NCI-H748 treated with DMSO at 0.1 percent for 48 hours (cell line): ENCODE data around the gene TYW1.
"Not testable (repeated sequence)": the region's sequence is repeated elsewhere in the genome, so short reads cannot be mapped to it uniquely, and the experiment has no call there.

ENCODE experiments used
- DNase-seq: peaks from one replicate; lab custom pipeline; 2025; lab: John Stamatoyannopoulos, UW

The TYW1 gene

DNA sequence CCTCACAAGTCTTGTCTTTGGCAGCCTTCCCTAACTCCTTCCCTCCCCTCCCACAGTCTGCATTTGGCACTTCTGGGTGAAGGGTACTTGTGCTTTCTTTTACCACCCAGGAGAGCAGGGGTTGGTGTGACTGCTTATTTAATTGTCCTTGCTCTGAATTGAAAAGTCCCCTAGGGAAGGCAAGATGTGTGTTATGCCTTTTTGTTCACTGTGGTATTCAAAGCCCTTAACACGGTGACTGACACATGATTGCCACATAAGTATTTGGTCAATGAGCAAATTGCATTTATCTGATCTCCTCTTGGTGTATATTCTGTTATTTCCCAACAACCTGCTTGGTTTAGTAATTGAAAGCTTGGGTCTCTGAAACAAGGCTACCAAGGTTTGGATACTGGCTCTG is 134.1 kb downstream of the TYW1 start:
- not testable (repeated sequence) for DNase-seq

DNA sequence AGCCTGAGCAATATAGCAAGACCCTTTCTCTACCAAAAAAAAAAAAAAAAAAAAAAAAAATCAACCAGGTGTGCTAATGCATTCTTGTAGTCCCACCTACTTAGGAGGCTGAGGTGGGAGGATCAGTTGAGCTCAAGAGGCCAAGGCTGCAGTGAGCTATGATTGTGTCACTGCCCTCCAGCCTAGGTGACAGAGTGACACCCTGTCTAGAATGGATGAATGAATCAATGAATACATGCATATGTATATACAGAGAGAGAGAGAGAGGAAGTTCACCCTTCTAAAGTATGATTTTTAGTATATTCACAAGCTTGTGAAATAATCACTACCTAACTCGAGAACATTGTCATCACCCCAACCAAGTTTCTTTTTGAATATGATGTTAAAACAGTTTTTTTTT is 138.3 kb downstream of the TYW1 start:
- DNase-seq = not testable (repeated sequence)

DNA sequence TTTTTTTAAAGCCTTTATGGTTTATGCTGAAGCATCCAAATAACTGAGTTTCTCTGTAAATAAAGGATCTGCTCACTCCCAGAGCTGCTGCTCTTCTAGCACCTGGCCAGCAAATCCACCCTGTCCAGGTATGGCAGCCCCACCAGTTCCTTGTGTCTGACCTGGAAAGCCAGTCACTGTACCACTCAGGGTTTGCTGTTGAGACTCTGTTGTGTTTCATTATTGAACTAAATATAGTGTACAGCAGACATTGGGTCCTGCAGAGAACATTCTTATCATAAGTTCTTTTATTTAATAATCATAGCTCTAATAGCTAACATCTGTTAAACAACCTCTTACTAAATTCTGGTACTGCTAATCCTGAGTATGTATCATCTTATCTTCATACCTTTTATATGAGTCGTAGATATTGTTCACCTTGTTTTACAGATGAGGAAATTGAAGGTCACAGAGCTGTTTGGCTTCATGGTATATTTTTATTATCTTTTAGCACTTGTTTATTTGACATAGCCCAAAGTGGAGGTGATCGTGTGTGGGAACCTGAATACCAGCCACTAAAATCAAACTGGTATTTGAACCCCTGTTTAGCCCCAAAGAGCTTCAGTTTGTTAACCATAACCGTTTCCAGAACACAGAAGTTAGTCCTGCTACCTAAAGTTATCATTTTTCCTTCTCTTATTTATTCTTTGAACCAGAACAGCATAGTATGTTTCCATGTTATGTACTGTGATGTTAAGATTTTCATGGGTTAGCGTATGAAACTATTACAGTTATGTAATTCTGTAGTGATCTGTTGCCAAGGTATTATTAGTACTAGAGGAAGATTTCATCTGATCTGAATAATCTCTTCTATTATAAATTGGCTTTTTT is 139.2 kb downstream of the TYW1 start:
- DNase-seq = not testable (repeated sequence)

DNA sequence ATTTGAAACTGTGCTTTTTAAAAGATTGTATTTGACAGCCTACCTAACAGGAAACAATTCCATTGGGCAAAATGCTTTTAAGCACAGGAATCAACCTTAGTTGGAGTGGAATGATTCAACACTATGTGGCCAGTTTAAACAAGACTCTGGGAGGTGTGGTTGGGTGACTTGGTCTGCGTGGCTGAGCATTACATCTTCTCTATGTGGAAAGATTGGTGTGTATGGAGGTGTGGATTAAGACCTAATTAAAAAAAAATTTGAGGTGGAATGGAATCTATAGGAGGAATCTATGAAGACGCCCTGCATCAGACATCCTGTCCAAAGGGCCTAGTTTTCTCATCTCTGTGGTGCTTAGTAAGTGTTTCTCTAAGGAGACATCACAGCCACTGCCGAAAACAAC is 140.9 kb downstream of the TYW1 start:
- DNase-seq = not testable (repeated sequence)

DNA sequence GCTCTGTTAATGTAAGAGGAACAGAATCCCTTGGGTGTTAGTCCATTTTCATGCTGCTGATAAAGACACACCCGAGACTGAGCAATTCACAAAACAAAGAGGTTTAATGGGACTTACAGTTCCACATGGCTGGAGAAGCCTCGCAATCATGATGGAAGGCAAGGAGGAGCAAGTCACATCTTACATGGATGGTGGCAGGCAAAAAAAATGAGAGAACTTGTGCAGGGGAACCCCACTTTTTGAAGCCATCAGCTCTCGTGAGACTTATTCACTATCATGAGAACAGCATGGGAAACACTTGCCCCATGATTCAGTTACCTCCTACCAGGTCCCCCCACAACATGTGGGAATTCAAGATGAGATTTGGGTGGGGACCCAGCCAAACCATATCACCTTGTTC is 143.2 kb downstream of the TYW1 start:
- DNase-seq = not testable (repeated sequence)

DNA sequence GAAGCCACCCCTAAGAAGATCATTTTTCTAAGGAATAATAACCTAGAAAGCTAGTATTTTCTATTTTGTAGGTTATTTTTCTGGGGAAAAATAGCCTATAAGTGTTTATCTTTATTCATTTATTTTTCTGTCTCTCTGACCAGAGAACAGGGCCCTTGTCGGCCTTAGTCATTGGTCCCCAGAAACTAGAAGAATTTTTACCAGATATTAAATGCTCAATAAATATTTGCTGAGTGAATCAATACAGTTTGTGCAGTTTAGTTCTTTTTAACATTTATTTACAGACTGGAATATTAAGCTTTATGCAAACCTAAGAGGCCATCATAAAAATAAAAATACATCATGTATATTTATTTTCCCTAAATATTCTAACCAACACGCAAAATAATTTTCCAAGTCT is 144.4 kb downstream of the TYW1 start:
- DNase-seq = not testable (repeated sequence)

DNA sequence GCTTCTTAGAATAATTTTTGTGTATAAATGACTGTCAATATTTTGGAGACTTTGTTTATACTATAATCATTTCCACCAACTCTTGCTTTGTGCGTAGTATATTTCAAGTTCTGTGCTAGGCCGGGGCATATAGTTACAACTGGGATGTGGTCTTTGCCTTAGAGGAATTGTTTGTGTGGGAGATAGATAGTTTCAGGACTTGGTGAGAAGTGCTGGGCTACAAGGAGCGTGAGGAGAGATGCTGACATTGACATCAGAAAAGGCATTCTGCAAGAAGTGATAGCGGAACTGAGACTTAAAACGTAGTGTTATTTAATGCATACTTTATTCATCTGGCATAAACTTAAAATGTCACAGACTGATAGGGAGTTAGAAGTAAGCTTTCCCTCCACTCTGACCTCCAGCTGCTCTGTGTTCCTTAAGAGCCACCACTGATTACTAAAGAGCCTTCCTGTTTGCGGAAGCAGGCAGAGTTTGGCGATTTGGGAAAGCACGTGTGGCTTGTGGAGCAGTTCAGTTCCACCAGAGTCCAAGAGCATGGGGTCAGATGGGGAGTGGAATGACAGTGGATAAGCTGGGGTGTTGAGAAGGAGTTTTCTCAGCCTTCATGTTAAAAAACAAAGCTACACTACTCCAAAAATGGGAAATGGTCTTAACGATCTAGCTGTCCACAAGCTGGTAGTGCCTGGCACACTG is 146.6 kb downstream of the TYW1 start:
- not testable (repeated sequence) for DNase-seq

DNA sequence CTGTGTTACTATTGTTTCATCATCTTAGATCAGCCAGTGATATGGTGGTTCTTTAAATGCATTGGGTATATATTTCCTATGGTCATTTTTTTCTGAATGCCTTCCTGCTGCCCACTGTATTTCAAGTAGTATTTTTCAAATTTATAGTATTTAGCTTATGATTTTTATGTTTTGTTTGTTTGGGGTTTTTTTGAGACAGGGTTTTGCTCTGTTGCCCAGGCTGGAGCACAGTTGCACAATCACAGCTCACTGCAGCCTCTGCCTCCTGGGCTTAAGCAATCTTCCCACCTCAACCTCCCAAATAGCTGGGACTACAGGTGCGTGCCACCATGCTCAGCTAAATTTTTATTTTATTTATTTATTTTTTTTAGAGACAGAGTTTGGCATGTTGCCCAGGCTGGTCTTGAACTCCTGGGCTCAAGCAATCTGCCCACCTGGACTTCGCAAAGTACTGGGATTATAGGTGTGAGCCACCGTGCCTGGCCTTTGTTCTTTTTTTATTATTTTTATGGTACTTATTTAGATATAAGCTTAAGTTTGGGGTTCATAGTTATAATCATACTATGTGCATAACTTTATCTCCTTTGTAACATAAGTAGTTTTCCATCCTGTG is 149.1 kb downstream of the TYW1 start:
- DNase-seq = not testable (repeated sequence)

DNA sequence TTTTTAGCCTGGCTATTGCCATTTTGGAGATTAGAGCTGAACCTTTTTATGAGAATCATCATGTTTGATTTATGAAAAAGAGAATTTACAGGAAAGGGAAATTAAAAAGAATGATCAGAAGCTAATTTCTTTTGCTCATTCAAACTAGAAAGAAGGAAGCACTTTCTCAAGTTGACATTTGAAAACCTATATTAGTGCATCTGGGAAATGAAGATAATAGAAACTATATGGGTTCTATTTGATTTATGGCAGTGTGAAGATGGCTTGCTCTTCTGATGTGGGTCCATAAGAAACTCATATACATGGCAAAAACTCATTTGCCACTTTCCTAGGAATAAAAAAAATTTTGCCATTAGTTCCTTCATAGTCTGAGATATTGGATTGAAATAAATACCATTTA is 152.5 kb downstream of the TYW1 start:
- DNase-seq = not testable (repeated sequence)

DNA sequence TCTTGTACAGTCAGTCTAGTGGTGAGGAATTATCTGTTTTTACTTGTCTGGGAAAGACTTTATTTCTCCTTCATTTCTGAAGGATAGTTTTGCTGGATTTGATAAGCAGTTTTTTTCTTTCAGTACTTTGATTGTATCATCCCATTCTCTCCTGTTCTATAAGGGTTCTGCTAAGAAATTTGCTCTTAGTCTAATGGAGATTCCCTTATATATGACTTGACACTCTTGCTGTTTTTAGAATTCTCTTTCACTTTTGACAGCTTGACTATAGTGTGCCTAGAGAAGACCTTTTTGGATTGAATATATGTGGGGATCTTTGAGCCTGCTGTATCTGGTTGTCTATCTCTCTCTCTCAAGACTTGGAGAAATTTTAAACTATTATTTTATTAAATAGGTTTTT is 157.7 kb downstream of the TYW1 start:
- not testable (repeated sequence) for DNase-seq

DNA sequence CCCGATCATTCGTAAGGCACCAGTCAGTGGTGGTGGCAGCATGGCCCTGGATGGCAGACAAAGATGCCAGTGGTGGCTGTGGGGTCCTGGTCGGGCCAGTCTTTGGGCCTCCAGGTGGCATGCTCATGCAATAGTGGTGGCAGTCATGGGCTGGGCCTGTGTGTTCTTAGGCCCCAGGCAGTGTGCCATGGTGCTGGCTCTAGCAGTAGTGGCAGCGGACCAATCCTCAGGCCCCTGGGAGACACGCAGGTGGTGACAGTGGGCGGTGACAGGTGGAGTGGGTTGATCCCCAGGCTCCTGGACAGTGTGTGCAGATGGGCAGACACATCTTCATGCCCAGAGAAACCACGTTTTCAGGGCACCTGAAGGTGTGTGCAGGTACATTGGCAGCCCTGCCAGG is 159.4 kb downstream of the TYW1 start:
- DNase-seq = not testable (repeated sequence)

DNA sequence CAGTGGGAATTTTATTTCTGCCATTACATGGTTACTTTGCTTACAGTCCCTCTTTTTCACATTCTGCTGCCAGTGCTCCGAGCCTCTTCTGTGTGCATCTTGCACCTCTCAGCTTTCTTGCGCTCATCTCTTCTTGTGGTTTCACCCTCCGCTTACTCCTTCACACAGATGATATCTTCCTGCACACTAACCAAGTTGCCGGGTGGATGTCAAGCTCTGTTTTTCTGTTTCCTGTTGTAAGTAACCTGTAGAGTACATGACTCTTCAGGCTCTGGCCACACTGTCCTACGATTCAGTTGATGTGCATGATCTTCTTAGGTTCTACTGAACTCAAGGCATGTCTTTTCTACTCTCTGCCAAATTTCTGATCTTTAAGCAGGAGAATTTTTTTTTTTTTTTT is 166.7 kb downstream of the TYW1 start:
- DNase-seq = not testable (repeated sequence)

DNA sequence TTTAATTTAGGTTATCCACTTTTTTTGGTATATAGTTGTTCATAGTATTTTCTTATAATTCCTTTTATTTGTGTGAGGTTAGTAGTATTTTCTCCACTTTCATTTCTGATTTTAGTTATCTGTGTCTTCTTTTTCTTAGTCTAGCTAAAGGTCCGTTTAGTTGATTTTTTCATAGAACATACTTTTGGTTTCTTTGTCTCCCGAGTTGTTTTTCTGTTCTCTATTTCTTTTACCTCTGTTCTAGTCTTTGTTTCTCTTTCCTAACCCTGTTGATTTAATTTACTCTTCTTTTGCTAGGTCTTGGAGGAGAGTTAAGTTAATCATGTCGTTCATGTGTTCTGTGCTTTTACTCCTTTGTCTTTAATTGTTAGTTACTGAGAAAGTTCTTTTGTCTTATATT is 174.5 kb downstream of the TYW1 start:
- not testable (repeated sequence) for DNase-seq

DNA sequence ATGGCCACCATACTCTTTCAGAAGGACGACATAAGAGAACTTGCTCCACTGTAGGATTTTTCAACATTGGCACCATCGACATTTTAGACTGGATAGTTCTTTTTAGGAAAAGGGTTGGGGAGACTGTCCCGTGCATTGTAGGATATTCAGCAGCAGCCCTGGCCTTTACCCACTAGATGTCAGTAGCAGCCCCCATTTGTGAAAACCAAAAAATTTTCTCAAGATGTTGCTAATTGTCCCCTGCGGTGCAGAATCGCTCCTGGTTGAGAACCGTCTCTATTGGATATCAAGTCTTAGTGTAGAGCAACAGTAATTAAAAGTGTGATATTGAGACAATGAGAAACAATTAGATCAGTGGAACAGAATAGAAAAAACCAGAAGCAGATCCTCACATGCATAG is 180.1 kb downstream of the TYW1 start:
- not testable (repeated sequence) for DNase-seq

DNA sequence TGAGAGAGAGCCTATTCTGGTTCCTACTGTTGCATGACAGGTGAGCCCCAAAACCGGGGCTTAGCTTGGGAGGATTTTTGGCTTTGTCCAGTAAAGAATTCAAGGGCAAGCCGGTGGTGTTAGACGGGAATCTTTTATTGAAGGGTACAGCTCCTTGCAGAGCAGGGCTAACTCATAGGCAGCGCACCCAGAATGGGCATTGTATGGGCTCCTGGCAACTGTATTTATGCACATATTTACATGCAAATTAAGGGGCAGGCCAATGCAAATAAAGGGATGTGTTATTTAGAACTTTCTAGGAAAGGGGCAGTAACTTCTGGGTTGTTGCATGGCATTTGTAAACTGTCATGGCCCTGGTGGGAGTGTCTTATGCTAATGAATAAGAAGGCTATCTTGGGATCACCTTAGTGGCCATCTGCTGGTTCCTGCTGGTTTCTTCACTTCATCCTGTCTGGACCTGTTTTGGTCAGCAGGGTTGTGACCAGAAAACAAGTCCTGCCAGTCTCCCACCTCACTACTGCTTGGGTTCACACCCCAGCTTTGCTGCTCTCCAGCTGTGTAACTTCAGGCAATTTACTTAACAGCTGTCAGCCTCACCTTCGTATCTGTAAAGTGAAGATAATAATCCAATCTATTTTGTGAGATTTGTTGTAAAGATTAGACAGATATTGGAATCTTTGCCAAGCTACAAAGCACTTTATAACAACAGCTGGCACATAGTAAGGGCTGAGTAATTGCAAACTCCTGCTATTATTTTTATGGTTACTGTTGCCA is 182.5 kb downstream of the TYW1 start:
- DNase-seq = not testable (repeated sequence)

DNA sequence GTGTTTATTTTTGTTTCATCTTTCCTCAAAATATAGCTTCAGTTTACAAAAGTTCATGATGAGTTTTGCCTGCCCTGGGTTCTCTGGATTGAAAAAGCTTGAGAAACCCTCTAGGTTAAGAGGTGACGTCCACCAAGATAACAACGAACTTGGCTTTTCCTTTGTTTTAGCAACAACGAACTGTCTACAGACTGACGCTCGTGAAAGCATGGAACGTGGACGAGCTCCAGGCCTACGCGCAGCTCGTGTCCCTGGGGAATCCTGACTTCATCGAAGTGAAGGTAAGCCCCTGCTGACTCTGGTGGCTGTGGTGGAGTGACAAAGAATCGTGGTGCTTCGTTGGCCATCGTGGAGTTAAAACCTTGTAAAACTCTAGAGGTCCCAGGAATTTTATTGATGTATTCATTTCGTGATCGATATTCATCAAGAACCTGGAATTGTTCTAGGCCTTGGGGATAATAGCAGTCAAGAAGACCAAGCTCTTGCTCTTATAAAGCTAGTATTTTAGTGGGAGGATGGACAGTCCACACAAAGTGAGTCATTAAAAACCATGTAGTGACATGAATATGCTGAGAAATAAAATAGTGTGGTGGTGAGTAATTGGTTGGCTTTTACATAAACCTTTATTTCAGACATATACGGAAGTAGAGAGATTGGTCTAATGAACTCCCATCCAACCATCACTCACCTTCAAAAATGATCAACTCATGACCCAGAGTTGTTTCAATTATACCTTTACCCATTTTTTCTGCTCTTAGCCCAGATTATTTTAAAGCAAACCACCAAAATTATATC is 186.5 kb downstream of the TYW1 start:
- DNase-seq = not testable (repeated sequence)

DNA sequence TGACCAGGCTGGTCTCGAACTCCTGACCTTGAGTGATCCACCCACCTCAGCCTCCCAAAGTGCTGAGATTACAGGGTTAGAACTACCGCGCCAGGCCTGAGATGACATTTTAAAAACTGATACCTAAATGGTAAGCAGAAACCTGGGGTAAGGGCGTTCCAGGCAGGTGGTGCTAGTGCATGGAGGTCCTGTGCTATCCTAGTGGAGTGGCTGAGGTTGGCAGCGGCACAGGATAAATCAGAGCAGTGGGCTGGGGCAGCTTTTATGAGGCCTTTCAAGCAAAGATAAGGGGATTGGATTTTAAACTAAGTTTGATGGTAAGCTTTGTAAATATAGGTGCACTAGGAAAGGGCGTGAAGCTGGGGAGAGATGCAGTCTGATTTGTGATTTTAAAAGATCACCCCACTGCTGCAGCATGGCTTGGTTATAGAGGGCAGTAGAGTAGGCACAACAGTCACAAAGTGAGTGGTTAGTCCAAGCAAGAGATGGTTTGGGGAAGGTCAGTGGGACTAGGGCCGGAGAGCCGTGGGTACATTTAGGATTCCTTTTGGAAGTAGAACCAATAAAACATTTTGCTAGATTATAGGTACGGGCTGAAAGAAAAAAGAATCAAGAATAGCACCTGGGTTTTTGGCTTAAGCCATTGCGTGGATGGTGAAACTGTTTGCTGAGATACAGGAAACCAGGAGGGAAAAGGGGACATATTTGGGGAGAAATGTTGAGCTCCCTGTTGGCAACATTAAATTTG is 188.5 kb downstream of the TYW1 start:
- not testable (repeated sequence) for DNase-seq

DNA sequence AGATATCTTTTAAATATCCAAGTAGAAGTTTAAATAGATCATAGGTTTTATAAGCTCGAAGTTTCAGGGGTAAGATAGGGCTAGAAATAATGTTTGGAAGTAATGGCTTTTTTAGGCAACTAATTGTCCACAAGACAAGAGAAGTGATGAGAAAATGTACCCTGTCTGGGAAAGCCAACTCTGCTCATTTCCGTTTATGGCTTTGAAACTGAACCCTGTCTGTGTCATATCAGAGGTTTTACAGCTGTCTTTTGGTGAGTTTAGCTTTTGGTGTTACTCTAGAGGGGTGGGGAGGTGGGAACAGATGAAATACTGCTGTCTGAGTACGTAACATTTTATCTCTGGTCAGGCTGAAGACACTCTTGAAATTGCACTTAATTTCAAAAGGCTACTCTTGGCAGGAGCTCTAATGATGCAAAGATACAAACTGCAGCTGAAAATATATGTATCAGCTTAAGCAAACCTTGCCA is 189.1 kb downstream of the TYW1 start:
- DNase-seq = not testable (repeated sequence)

DNA sequence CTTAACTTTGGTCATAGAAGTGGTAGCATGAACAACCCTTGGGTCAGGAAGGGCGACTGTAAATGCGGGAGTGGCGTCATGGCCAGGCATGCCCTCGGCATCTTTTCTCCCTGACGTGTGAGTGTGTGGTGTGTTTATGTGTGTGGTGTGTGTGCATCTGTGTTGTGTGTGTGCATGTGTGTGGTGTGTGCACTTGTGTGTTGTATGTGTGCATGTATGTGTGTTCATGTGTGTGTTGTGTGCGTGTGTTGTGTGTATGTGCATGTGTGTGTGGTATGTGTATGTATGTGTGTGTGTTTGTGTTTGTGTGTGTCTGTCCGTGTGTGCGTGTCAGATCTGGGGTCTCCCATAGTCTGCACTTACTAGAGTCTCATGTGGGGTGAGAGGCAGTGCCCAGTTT is 192.5 kb downstream of the TYW1 start:
- DNase-seq = not testable (repeated sequence)

DNA sequence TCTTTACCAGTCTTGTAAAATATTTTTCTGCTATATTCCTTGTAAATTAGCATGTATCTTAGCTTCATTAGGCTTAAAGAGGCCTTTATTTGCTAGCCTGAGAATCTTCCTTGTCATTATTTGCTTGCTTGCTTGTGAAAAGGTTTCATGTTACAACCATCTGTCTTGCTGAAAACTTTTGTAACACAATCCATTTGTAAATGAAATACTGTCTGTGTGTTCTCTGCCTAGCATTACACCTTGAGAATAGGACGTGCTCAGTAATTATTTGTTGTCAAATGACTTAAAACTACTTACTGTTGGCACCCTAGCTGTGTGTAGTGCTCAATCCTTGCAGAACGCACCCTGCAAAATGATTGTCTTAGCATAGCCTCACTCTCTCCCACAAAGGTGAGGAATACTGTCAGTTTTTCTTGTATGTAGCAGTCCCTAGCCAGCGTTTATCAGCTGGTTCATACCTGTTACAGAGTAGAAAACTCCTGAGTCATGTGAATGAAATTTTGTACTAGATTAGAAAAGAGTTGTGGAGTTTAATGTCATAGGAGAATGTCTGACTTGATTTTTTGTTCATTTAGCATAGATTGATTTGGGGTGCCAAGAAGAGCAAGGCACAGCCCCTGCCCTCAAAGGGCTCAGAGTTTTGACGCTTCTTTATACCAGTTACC is 193.3 kb downstream of the TYW1 start:
- DNase-seq = peak; percentile 66
